B cell (primary cell): Measurements from ENCODE around the gene JRKL. TPM values are rescaled to one million over a fixed set of nuclear protein-coding genes. Genes with fewer than 3 reads are reported as not detected.

Source experiments
- ATAC-seq: fragments of 200-7000 bp; cut with Tn5 transposase; one replicate; pipeline ENCODE4 v1.10.0; 2021; ENCODE audit warnings: low read depth, mild to moderate bottlenecking, moderate number of reproducible peaks, moderate library complexity
- CTCF ChIA-PET: fragments of 350-600 bp; sonication (Branson Sonifier 250); formaldehyde crosslinking; loops from one replicate; lab custom pipeline; 2021; ENCODE audit warnings: antibody characterized with exemption, inconsistent platforms; lab: Charles Lee
- POLR2A ChIA-PET: fragments of 350-600 bp; sonication (Branson Sonifier 250); formaldehyde crosslinking; loops from one replicate; lab custom pipeline; 2021; ENCODE audit warnings: antibody characterized with exemption; lab: Charles Lee
- DNase-seq: peaks from one replicate; pipeline ENCODE4 v3.0.0; 2013
- H2AFZ ChIP-seq: 2 replicates; pipeline ENCODE4 v1.6.1; 2012; ENCODE audit warnings: mild to moderate bottlenecking, low read depth, low read length; ENCODE audit not compliant: insufficient read depth, poor library complexity, severe bottlenecking
- H3K27ac ChIP-seq, 2 donors: 1 replicate in 1 of 2; 2 replicates in 1 of 2; pipeline ENCODE4 v1.5.1; 2012 to 2013; ENCODE audit warnings: low read length in 2 of 2, mild to moderate bottlenecking in 2 of 2, moderate library complexity in 1 of 2
- H3K27me3 ChIP-seq, 4 experiments: fragments of 200-600 bp in 1 of 4; sonication (generic) in 1 of 4; replicated peaks in 1 of 4; 1 replicate in 2 of 4; 2 replicates in 2 of 4; pipeline versions ENCODE4 v1.6.1 to v1.7.0; 2013 to 2016; ENCODE audit warnings: low read length in 3 of 4, mild to moderate bottlenecking in 2 of 4, mixed read lengths in 1 of 4, moderate library complexity in 1 of 4; ENCODE audit not compliant: insufficient read depth in 4 of 4, control insufficient read depth in 3 of 4; ENCODE audit errors: control extremely low read depth in 1 of 4
- H3K36me3 ChIP-seq, 2 experiments: replicated peaks in 1 of 2; 1 replicate in 1 of 2; 2 replicates in 1 of 2; pipeline versions ENCODE4 v1.6.1 to v1.7.1; 2013; ENCODE audit warnings: low read length in 1 of 2; ENCODE audit not compliant: insufficient read depth in 2 of 2, control insufficient read depth in 1 of 2; ENCODE audit errors: control extremely low read depth in 1 of 2, extremely low read depth in 1 of 2
- H3K4me1 ChIP-seq, 2 donors: fragments of 200-600 bp in 1 of 2; sonication (generic) in 1 of 2; 1 replicate in 1 of 2; 2 replicates in 1 of 2; pipeline versions ENCODE4 v1.5.1 to v1.6.1; 2013 to 2017; ENCODE audit warnings: low read length in 2 of 2; ENCODE audit not compliant: control insufficient read depth in 2 of 2, insufficient read depth in 2 of 2
- H3K4me2 ChIP-seq: replicated peaks from 2 replicates; pipeline ENCODE3; 2012; ENCODE audit warnings: mild to moderate bottlenecking, low read depth, low read length; ENCODE audit not compliant: poor library complexity, severe bottlenecking
- H3K4me3 ChIP-seq, 5 experiments: fragments of 200-600 bp in 1 of 5; sonication (generic) in 1 of 5; 1 replicate in 3 of 5; 2 replicates in 2 of 5; pipeline versions ENCODE4 v1.5.1 to v1.7.0; 2011 to 2016; ENCODE audit warnings: low read length in 4 of 5, mild to moderate bottlenecking in 4 of 5, low read depth in 2 of 5, control low read depth in 1 of 5, moderate library complexity in 1 of 5; ENCODE audit not compliant: insufficient read depth in 1 of 5; ENCODE audit errors: control extremely low read depth in 1 of 5, extremely low read depth in 1 of 5
- H3K79me2 ChIP-seq: fragments of 200-600 bp; sonication (generic); one replicate; pipeline ENCODE4 v1.6.0; 2016; ENCODE audit warnings: low read length; ENCODE audit not compliant: control insufficient read depth, insufficient read depth
- H3K9ac ChIP-seq: fragments of 200-600 bp; sonication (generic); 2 replicates; pipeline ENCODE4 v1.6.1; 2017; ENCODE audit warnings: mild to moderate bottlenecking, low read length, moderate library complexity
- H3K9me3 ChIP-seq, 3 donors: one replicate each; pipeline versions ENCODE4 v1.6.1 to v1.7.1; 2013; ENCODE audit warnings: low read length in 2 of 3; ENCODE audit not compliant: control insufficient read depth in 2 of 3, insufficient read depth in 1 of 3; ENCODE audit errors: control extremely low read depth in 1 of 3
- H4K20me1 ChIP-seq: 2 replicates; pipeline ENCODE4 v1.6.0; 2012; ENCODE audit warnings: mild to moderate bottlenecking, low read length; ENCODE audit not compliant: insufficient read depth, control insufficient read depth, poor library complexity, severe bottlenecking
- H3K27ac Mint-ChIP-seq: one replicate; pipeline ENCODE4 v1.8.0; 2021; ENCODE audit warnings: mixed read lengths
- H3K27me3 Mint-ChIP-seq: one replicate; pipeline ENCODE4 v1.8.0; 2021; ENCODE audit warnings: mixed read lengths
- H3K4me1 Mint-ChIP-seq: one replicate; pipeline ENCODE4 v1.8.0; 2021; ENCODE audit warnings: mixed read lengths
- H3K4me3 Mint-ChIP-seq: one replicate; pipeline ENCODE4 v1.8.0; 2021; ENCODE audit warnings: mixed read lengths
- H3K9me3 Mint-ChIP-seq: one replicate; pipeline ENCODE4 v1.8.0; 2022; ENCODE audit warnings: mixed read lengths; ENCODE audit not compliant: insufficient read depth
- EZH2 ChIP-seq: IDR thresholded peaks from 2 replicates; pipeline ENCODE4 v1.6.1; 2012; ENCODE audit warnings: borderline replicate concordance, low read depth, mild to moderate bottlenecking, moderate library complexity, low read length; ENCODE audit not compliant: insufficient read depth, poor library complexity, severe bottlenecking
- WGBS: methylation state at CpG from one replicate; pipeline ENCODE4 v1.1.5; 2013; ENCODE audit warnings: missing lambda C conversion rate; ENCODE audit not compliant: insufficient coverage; 5-methylcytosine and 5-hydroxymethylcytosine counted together
- intact Hi-C: fragments of 100-400 bp; cut with micrococcal nuclease; formaldehyde crosslinking; loops from one replicate; pipeline ENCODE4 v1.10.0; 2022
- polyA plus RNA-seq: library from polyadenylated mRNA; depleted of rRNA; stranded (reverse); fragments of >200 nt; gene quantifications from 2 replicates; pipeline ENCODE4 v1.2.3, GENCODE V29; 2012
- total RNA-seq, 2 donors: library from RNA; stranded (reverse); fragments of 120-200 nt in 1 of 2; gene quantifications; 1 replicate in 1 of 2; 2 replicates in 1 of 2; pipeline versions ENCODE4 v1.2.3 to v1.2.4, GENCODE V29; 2013 to 2022
- TF ChIP-seq, protein P1 (sequence below): fragments of 200-600 bp; IDR thresholded peaks from one replicate; pipeline ENCODE4 v1.8.0; 2022; ENCODE audit warnings: antibody characterized with exemption, mild to moderate bottlenecking

The JRKL gene
- total and polyA plus RNA-seq, 2 donors (not counting 1 experiment from before 2014, with no cell fraction given), result 2.1 to 12.9 TPM

DNA sequence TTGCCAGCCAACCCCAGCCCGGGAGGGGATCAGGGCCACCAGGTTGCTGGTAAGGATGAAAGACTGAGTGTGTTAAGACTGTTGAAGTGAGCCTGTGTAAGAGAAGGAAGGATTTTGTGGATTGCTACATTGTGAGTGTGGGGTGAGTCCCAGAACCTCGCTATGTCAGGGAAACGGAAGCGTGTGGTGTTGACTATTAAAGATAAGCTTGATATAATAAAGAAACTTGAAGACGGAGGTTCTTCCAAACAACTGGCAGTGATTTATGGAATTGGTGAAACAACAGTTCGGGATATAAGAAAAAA lies 627 bp downstream of the JRKL start:
- no peaks in the 10 kb centered on the region for H3K27me3 Mint-ChIP-seq
- no peak for ATAC-seq
- peak overlapping the region; percentile 82 to 83 for H3K27ac ChIP-seq
- peaks cover 26% of the 10 kb centered on the region for H3K4me1 Mint-ChIP-seq
- intact Hi-C loops, result loop anchor here (1.0 to 10.0 kb wide), 2 partner anchors 1236 to 1323 kb away; no protein-coding TSS in a partner anchor
- no peak for DNase-seq
- peak overlapping the region; percentile 77 to 89 (median 80) for H3K4me3 ChIP-seq
- ChIA-PET CTCF (interaction anchor here (0.9 to 3.3 kb wide), 4 partner anchors 48 to 554 kb away, joined by 3 to 25 read pairs (median 22); partner anchors contain the start of gene MAML2), POLR2A (interaction anchor here (1.5 kb wide), 1 partner anchor 47 kb away, joined by 5 read pairs; the partner anchor contains the start of gene MAML2)
- peaks cover 13 to 18% of the 10 kb centered on the region in 2 donors for H3K4me1 ChIP-seq
- H3K4me3 Mint-ChIP-seq, result peak overlapping the region; percentile 93
- WGBS, result 15% methylated on average over 4 of the region's 6 CpGs
- H3K9me3 Mint-ChIP-seq, result no peaks in the 10 kb centered on the region
- H3K4me2 ChIP-seq, result peak overlapping the region; percentile 84
- peak overlapping the region; percentile 92 for H2AFZ ChIP-seq
- peak overlapping the region; percentile 81 for H3K9ac ChIP-seq
- peaks cover 6% of the 10 kb centered on the region for H4K20me1 ChIP-seq
- no peaks in the 10 kb centered on the region for H3K36me3 ChIP-seq
- TF ChIP-seq EZH2, result no peak
- TF ChIP-seq, protein P1, sequence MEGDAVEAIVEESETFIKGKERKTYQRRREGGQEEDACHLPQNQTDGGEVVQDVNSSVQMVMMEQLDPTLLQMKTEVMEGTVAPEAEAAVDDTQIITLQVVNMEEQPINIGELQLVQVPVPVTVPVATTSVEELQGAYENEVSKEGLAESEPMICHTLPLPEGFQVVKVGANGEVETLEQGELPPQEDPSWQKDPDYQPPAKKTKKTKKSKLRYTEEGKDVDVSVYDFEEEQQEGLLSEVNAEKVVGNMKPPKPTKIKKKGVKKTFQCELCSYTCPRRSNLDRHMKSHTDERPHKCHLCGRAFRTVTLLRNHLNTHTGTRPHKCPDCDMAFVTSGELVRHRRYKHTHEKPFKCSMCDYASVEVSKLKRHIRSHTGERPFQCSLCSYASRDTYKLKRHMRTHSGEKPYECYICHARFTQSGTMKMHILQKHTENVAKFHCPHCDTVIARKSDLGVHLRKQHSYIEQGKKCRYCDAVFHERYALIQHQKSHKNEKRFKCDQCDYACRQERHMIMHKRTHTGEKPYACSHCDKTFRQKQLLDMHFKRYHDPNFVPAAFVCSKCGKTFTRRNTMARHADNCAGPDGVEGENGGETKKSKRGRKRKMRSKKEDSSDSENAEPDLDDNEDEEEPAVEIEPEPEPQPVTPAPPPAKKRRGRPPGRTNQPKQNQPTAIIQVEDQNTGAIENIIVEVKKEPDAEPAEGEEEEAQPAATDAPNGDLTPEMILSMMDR, result no peak
- H3K27ac Mint-ChIP-seq, result peak overlapping the region; percentile 95
- H3K9me3 ChIP-seq, result no peaks in the 10 kb centered on the region
- H3K79me2 ChIP-seq, result peaks cover 44% of the 10 kb centered on the region
- no peaks in the 10 kb centered on the region for H3K27me3 ChIP-seq

DNA sequence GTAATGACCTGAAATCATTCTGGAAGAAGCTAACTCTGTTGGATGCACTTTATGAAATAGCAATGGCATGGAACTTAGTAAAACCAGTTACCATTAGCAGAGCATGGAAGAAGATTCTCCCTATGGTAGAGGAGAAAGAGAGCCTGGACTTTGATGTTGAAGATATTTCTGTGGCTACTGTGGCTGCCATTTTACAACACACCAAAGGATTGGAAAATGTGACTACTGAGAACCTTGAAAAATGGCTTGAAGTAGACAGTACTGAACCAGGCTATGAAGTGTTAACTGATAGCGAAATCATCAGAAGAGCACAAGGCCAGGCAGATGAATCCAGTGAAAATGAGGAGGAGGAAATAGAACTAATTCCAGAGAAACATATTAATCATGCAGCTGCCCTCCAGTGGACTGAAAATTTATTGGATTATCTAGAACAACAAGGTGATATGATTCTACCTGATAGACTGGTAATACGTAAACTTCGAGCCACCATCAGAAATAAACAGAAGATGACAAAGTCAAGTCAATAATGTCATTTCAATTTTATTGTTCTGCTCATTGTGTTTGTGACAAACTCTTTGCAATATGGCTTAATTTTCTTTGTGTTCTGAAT lies 2.0 kb downstream of the JRKL start:
- ChIA-PET POLR2A (no interaction called here), CTCF (interaction anchor here (1.6 to 4.3 kb wide), 2 partner anchors 300 to 555 kb away, joined by 4 to 97 read pairs; no protein-coding TSS in a partner anchor)
- Histone ChIP-seq H3K4me1 (peaks cover 13 to 18% of the 10 kb centered on the region in 2 donors), H3K79me2 (peaks cover 39% of the 10 kb centered on the region), H3K36me3 (no peaks in the 10 kb centered on the region), H3K9me3 (no peaks in the 10 kb centered on the region), H3K27me3 (no peaks in the 10 kb centered on the region), H2AFZ (no peak overlapping the region), H3K9ac (no peak overlapping the region), H4K20me1 (peaks cover 6% of the 10 kb centered on the region), H3K4me3 (no peak overlapping the region), H3K27ac (no peak overlapping the region), H3K4me2 (no peak overlapping the region)
- no CpG with 5 or more reads among the region's 3 CpGs for WGBS
- Mint-ChIP-seq H3K4me1 (peaks cover 26% of the 10 kb centered on the region), H3K4me3 (peak overlapping the region; percentile 32), H3K27me3 (no peaks in the 10 kb centered on the region), H3K9me3 (no peaks in the 10 kb centered on the region), H3K27ac (no peak overlapping the region)
- no peak for DNase-seq
- TF ChIP-seq EZH2, result no peak
- TF ChIP-seq, protein P1, result no peak
- intact Hi-C loops, result loop anchor here (10.0 kb wide), 1 partner anchor 1237 kb away; no protein-coding TSS in a partner anchor
- no peak for ATAC-seq
